ENCODE measurements around the gene HNRNPK. TPM values are rescaled to one million over a fixed set of nuclear protein-coding genes. Genes with fewer than 3 reads are reported as not detected.

Gene HNRNPK
- total and polyA plus RNA-seq, 2 donors (not counting 1 experiment from before 2014, with no cell fraction given), result 475 to 558 TPM

DNA sequence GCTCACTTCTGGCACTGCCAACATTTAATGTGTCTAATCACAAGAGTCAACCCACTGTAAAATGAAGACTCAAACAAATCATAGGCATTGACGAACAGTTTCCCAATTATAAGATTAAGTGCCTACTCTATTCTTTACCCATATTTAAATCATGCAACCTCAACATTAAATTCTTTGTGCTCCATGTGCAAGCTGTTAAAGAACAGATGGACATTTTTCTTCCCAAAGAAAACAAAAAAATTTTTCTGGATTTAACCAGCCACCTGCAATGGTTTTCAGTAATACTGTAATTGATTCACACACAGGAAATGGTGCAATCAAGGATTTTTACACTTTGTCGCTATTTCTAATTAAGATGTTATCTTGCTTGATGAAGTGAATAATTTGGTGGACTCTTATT is 3.6 kb downstream of the HNRNPK start:
- TF ChIP-seq EZH2 (IDR thresholded peaks at IDR 0.05; ENCODE audit: low read length, missing control alignments), result no peak
- TF ChIP-seq, protein P1, sequence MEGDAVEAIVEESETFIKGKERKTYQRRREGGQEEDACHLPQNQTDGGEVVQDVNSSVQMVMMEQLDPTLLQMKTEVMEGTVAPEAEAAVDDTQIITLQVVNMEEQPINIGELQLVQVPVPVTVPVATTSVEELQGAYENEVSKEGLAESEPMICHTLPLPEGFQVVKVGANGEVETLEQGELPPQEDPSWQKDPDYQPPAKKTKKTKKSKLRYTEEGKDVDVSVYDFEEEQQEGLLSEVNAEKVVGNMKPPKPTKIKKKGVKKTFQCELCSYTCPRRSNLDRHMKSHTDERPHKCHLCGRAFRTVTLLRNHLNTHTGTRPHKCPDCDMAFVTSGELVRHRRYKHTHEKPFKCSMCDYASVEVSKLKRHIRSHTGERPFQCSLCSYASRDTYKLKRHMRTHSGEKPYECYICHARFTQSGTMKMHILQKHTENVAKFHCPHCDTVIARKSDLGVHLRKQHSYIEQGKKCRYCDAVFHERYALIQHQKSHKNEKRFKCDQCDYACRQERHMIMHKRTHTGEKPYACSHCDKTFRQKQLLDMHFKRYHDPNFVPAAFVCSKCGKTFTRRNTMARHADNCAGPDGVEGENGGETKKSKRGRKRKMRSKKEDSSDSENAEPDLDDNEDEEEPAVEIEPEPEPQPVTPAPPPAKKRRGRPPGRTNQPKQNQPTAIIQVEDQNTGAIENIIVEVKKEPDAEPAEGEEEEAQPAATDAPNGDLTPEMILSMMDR (conservative IDR thresholded peaks at IDR 0.05 in 1 of 2, IDR thresholded peaks at IDR 0.05 in 1 of 2; ENCODE audit: low read depth in 1 of 2, low read length in 2 of 2), result no peak
- no peak overlapping the region for H3K9ac ChIP-seq (ENCODE audit: insufficient read depth, low read length)
- H3K27ac ChIP-seq (ENCODE audit: insufficient read depth, low read length), result no peak overlapping the region
- H4K20me1 ChIP-seq (ENCODE audit: control insufficient read depth, extremely low read depth, insufficient read depth, low read length), result peaks cover 2% of the 10 kb centered on the region
- peak overlapping the region in 3 of 4 experiments; percentile 84 to 99 (median 95) for H3K4me3 ChIP-seq (replicated peaks in 1 of 4; ENCODE audit: control extremely low read depth in 1 of 4, insufficient read depth in 1 of 4, low read depth in 3 of 4, low read length in 4 of 4)
- no peak for DNase-seq (ENCODE audit: low read depth in 2 of 2)
- no peak overlapping the region for H2AFZ ChIP-seq (ENCODE audit: low read length)
- no peaks in the 10 kb centered on the region for H3K27me3 ChIP-seq (ENCODE audit: control insufficient read depth, insufficient read depth, low read length)
- no peaks in the 10 kb centered on the region for H3K9me3 ChIP-seq (ENCODE audit: control insufficient read depth, insufficient read depth, low read depth, low read length)
- peaks cover 8% of the 10 kb centered on the region for H3K4me1 ChIP-seq (ENCODE audit: control insufficient read depth, extremely low read depth, insufficient read depth, low read length)
- H3K79me2 ChIP-seq (ENCODE audit: control insufficient read depth, insufficient read depth, low read length), result peaks cover 85% of the 10 kb centered on the region
- H3K36me3 ChIP-seq (ENCODE audit: control insufficient read depth, insufficient read depth, low read length), result peaks cover 19% of the 10 kb centered on the region
- H3K4me2 ChIP-seq (ENCODE audit: extremely low read depth, insufficient read depth, low read length), result peak overlapping the region; percentile 16

DNA sequence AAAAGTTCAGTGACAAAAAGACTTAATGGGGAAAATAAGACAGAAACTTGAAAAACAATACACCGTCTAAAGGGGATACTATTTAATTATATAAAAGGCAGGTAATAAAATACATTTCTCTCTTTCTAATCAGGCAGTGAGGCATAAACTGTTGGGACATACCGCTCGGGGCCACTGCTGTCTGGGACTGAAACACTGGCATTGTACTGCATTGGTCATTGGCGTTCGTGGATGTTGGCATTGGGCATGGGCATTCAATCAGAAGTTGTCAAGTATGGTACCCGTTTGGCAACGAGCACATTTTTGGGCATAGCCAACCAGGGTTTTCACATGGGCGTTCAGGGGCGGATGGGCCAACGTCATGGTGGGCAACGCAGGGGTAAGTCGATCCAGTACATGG is 4.7 kb downstream of the HNRNPK start:
- no peak overlapping the region for H3K27ac ChIP-seq (ENCODE audit: insufficient read depth, low read length)
- H3K27me3 ChIP-seq (ENCODE audit: control insufficient read depth, insufficient read depth, low read length), result no peaks in the 10 kb centered on the region
- H2AFZ ChIP-seq (ENCODE audit: low read length), result no peak overlapping the region
- H3K79me2 ChIP-seq (ENCODE audit: control insufficient read depth, insufficient read depth, low read length), result peaks cover 82% of the 10 kb centered on the region
- H3K4me2 ChIP-seq (ENCODE audit: extremely low read depth, insufficient read depth, low read length), result no peak overlapping the region
- no peak for DNase-seq (ENCODE audit: low read depth in 2 of 2)
- no peak overlapping the region for H3K4me3 ChIP-seq (replicated peaks in 1 of 4; ENCODE audit: control extremely low read depth in 1 of 4, insufficient read depth in 1 of 4, low read depth in 3 of 4, low read length in 4 of 4)
- no peaks in the 10 kb centered on the region for H3K9me3 ChIP-seq (ENCODE audit: control insufficient read depth, insufficient read depth, low read depth, low read length)
- TF ChIP-seq, protein P1 (conservative IDR thresholded peaks at IDR 0.05 in 1 of 2, IDR thresholded peaks at IDR 0.05 in 1 of 2; ENCODE audit: low read depth in 1 of 2, low read length in 2 of 2), result no peak
- TF ChIP-seq EZH2 (IDR thresholded peaks at IDR 0.05; ENCODE audit: low read length, missing control alignments), result no peak
- peaks cover 8% of the 10 kb centered on the region for H3K4me1 ChIP-seq (ENCODE audit: control insufficient read depth, extremely low read depth, insufficient read depth, low read length)
- H3K36me3 ChIP-seq (ENCODE audit: control insufficient read depth, insufficient read depth, low read length), result peaks cover 19% of the 10 kb centered on the region
- H4K20me1 ChIP-seq (ENCODE audit: control insufficient read depth, extremely low read depth, insufficient read depth, low read length), result peaks cover 2% of the 10 kb centered on the region
- no peak overlapping the region for H3K9ac ChIP-seq (ENCODE audit: insufficient read depth, low read length)

DNA sequence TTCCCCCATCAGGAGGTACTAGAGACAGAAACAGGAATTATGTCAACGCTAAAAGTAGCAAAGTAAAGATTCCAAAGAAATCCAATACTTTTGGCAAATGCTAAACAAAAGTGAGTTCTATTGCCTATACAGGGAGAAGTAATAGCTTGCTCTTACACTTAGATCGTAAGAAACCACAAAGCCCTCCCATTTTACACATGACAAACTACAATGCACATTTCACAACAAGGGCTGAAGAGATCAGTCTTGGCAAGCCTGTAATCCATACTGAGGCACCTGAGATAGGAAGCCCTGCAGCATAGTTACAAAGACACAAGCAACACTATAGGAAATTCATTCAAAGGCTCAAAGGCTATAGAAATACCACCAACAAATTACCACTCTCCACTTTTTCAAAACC is 7.7 kb downstream of the HNRNPK start:
- Histone ChIP-seq H3K27ac (ENCODE audit: insufficient read depth, low read length) (no peak overlapping the region), H3K4me1 (ENCODE audit: control insufficient read depth, extremely low read depth, insufficient read depth, low read length) (peaks cover 5% of the 10 kb centered on the region), H3K27me3 (ENCODE audit: control insufficient read depth, insufficient read depth, low read length) (no peaks in the 10 kb centered on the region), H3K79me2 (ENCODE audit: control insufficient read depth, insufficient read depth, low read length) (peaks cover 54% of the 10 kb centered on the region), H4K20me1 (ENCODE audit: control insufficient read depth, extremely low read depth, insufficient read depth, low read length) (no peaks in the 10 kb centered on the region), H3K36me3 (ENCODE audit: control insufficient read depth, insufficient read depth, low read length) (peaks cover 19% of the 10 kb centered on the region), H3K4me2 (ENCODE audit: extremely low read depth, insufficient read depth, low read length) (no peak overlapping the region), H3K9ac (ENCODE audit: insufficient read depth, low read length) (no peak overlapping the region), H3K9me3 (ENCODE audit: control insufficient read depth, insufficient read depth, low read depth, low read length) (no peaks in the 10 kb centered on the region), H3K4me3 (replicated peaks in 1 of 4; ENCODE audit: control extremely low read depth in 1 of 4, insufficient read depth in 1 of 4, low read depth in 3 of 4, low read length in 4 of 4) (no peak overlapping the region), H2AFZ (ENCODE audit: low read length) (no peak overlapping the region)
- no peak for DNase-seq (ENCODE audit: low read depth in 2 of 2)
- no peak for TF ChIP-seq EZH2 (IDR thresholded peaks at IDR 0.05; ENCODE audit: low read length, missing control alignments)
- TF ChIP-seq, protein P1 (conservative IDR thresholded peaks at IDR 0.05 in 1 of 2, IDR thresholded peaks at IDR 0.05 in 1 of 2; ENCODE audit: low read depth in 1 of 2, low read length in 2 of 2), result no peak
